ENCODE results near the gene MRPS21.
"Not testable (repeated sequence)": the region's sequence is repeated elsewhere in the genome, so short reads cannot be mapped to it uniquely, and the experiment has no call there.

The MRPS21 gene

GRCh38 chr1:150281221-150281757, 12.4 kb upstream of the MRPS21 start:
- DNase-seq (ENCODE audit: low read depth, low spot score), result peak; percentile 84

GRCh38 chr1:150281758-150282557, 11.7 kb upstream of the MRPS21 start, which contains the start of gene CIART:
CIART (plus strand) TSS chr1:150282554; CDS start chr1:150283268, 714 bp downstream.
- peak; percentile 99 for DNase-seq (ENCODE audit: low read depth, low spot score)

- no peak for DNase-seq (ENCODE audit: low read depth, low spot score)
These were observed 11.1 kb upstream of the MRPS21 start for GRCh38 chr1:150282558-150282958.

- DNase-seq (ENCODE audit: low read depth, low spot score), result no peak
These were observed 10.4 kb upstream of the MRPS21 start for GRCh38 chr1:150283260-150283659.

- DNase-seq (ENCODE audit: low read depth, low spot score), result no peak
These were observed 5.3 kb upstream of the MRPS21 start for GRCh38 chr1:150288382-150288781.

GRCh38 chr1:150288822-150289221, 4.8 kb upstream of the MRPS21 start:
- no peak for DNase-seq (ENCODE audit: low read depth, low spot score)

GRCh38 chr1:150295476-150295875, 1.8 kb downstream of the MRPS21 start:
- DNase-seq (ENCODE audit: low read depth, low spot score), result no peak

GRCh38 chr1:150299716-150300115, 6.1 kb downstream of the MRPS21 start:
- DNase-seq (ENCODE audit: low read depth, low spot score), result peak; percentile 14

GRCh38 chr1:150302338-150302737, 8.7 kb downstream of the MRPS21 start:
- no peak for DNase-seq (ENCODE audit: low read depth, low spot score)

GRCh38 chr1:150302902-150303301, 9.2 kb downstream of the MRPS21 start:
- DNase-seq (ENCODE audit: low read depth, low spot score), result no peak

GRCh38 chr1:150308585-150308984, 14.9 kb downstream of the MRPS21 start:
- DNase-seq (ENCODE audit: low read depth, low spot score), result not testable (repeated sequence)

GRCh38 chr1:150309758-150310508, 16.3 kb downstream of the MRPS21 start:
- no peak for DNase-seq (ENCODE audit: low read depth, low spot score)

- no peak for DNase-seq (ENCODE audit: low read depth, low spot score)
These were observed 18.1 kb downstream of the MRPS21 start for GRCh38 chr1:150311762-150312161.

- DNase-seq (ENCODE audit: low read depth, low spot score), result not testable (repeated sequence)
These were observed 21.0 kb downstream of the MRPS21 start for GRCh38 chr1:150314691-150315090.

- no peak for DNase-seq (ENCODE audit: low read depth, low spot score)
These were observed 27.0 kb downstream of the MRPS21 start for GRCh38 chr1:150320667-150320978.

GRCh38 chr1:150321826-150322166, 28.1 kb downstream of the MRPS21 start:
- DNase-seq (ENCODE audit: low read depth, low spot score), result no peak

GRCh38 chr1:150322310-150322709, 28.6 kb downstream of the MRPS21 start:
- no peak for DNase-seq (ENCODE audit: low read depth, low spot score)

GRCh38 chr1:150332651-150333290, 39.1 kb downstream of the MRPS21 start:
- DNase-seq (ENCODE audit: low read depth, low spot score), result no peak

GRCh38 chr1:150346316-150346715, 52.7 kb downstream of the MRPS21 start:
- no peak for DNase-seq (ENCODE audit: low read depth, low spot score)

- no peak for DNase-seq (ENCODE audit: low read depth, low spot score)
These were observed 59.2 kb downstream of the MRPS21 start for GRCh38 chr1:150352866-150353265.

Measured in astrocyte of the hippocampus (primary cell).